ENCODE measurements around the gene ABHD12.
"Not testable (repeated sequence)": the region's sequence is repeated elsewhere in the genome, so short reads cannot be mapped to it uniquely, and the experiment has no call there.

ABHD12 gene

GRCh38 chr20:25353747-25354705 lies 36.6 kb downstream of the ABHD12 start:
- DNase-seq (ENCODE audit: low read depth in 2 of 2): no peak

DNA sequence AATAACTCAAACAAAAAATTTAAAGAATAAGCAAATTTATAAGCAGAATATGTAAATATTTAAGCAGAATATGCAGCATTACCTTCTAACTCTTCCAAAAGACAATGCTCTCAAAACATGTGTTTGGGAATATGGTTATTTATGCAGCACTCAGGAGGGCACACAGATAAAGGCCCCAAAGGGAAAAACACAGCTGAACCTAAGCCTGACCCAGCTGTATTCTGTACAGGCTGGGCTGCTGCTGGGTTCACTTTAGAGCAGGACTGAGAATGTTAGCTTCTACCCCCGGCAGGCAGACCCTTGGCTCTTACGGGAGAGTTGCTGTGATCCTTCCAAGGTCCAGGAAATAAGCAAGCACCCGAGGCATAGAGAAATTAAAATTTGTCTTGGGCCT lies 37.3 kb downstream of the ABHD12 start:
- DNase-seq (ENCODE audit: low read depth in 2 of 2): no peak

DNA sequence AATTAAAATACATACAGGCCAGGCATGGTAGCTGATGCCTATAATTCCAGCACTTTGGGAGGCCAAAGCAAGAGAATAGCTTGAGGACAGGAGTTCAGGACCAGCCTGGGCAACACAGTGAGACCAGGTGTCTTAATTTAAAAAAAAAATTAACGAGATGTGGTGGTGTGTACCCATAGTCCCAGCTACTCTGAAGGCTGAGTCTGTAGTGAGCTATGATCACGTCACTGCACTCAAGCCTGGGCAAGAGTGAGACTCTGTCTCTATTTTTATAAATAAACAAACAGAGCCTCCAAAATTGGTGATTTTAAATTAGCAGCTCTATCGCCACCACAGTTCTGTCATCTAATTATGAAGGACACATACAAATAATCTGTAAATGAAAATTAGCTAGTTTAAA lies 37.9 kb downstream of the ABHD12 start:
- DNase-seq (ENCODE audit: low read depth in 2 of 2): no peak

DNA sequence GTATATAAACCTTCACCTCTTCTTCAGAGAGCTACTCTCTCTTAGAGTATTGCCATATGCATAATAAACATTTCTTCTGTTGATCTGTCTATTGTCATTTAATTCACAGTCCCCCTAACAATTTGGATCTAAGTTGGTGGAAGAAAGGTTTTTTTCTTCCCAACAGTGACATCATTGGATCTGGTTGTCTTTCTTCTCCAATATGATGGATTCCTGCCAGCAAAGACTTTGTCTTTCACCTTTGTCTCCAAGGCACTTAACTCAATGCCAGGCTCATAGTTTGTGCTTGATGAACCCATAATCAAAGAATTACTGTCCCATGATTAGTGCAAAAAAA lies 39.6 kb downstream of the ABHD12 start:
- DNase-seq (ENCODE audit: low read depth in 2 of 2): no peak

- DNase-seq (ENCODE audit: low read depth in 2 of 2): no peak
Observed at GRCh38 chr20:25346349-25346748, 44.3 kb downstream of the ABHD12 start.

DNA sequence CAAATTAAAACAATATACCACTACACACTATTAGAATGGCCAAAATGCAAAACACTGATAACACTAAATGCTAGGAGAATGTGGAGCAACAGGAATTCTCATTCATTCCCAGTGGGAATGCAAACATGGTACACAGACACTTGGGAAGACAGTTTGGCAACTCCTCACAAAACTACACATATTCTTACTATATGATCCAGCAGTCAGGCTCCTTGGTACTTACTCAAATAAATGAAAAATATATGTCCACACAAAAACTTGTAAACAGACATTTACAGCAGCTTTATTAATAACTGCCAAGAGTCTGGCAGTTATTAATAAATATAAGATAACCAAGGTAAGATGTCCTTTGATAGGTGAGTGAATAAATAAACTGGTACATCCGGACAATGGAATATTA lies 44.9 kb downstream of the ABHD12 start:
- no peak for DNase-seq (ENCODE audit: low read depth in 2 of 2)

DNA sequence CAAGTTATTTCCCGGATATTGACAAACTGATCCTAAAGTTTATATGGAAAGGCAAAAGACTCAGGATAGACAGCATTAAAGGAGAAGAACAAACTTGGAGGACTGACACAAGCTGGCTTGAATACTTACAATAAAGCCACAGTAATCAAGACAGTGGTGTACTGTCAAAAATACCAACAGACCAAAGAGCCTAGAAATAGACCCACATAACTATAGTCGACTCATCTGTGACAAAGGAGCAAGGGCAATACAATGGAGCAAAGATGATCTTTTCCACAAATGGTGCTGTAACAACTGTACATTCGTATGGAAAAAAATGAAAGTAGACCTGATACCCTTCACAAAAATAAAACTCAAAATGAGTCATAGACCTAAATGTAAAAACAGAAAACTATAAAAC lies 46.0 kb downstream of the ABHD12 start:
- DNase-seq (ENCODE audit: low read depth in 2 of 2): no peak

GRCh38 chr20:25341716-25342680 lies 48.6 kb downstream of the ABHD12 start:
- DNase-seq (ENCODE audit: low read depth in 2 of 2): no peak

- no peak for DNase-seq (ENCODE audit: low read depth in 2 of 2)
Observed at GRCh38 chr20:25340380-25340779, 50.3 kb downstream of the ABHD12 start.

GRCh38 chr20:25339608-25340007 lies 51.0 kb downstream of the ABHD12 start:
- no peak for DNase-seq (ENCODE audit: low read depth in 2 of 2)

DNA sequence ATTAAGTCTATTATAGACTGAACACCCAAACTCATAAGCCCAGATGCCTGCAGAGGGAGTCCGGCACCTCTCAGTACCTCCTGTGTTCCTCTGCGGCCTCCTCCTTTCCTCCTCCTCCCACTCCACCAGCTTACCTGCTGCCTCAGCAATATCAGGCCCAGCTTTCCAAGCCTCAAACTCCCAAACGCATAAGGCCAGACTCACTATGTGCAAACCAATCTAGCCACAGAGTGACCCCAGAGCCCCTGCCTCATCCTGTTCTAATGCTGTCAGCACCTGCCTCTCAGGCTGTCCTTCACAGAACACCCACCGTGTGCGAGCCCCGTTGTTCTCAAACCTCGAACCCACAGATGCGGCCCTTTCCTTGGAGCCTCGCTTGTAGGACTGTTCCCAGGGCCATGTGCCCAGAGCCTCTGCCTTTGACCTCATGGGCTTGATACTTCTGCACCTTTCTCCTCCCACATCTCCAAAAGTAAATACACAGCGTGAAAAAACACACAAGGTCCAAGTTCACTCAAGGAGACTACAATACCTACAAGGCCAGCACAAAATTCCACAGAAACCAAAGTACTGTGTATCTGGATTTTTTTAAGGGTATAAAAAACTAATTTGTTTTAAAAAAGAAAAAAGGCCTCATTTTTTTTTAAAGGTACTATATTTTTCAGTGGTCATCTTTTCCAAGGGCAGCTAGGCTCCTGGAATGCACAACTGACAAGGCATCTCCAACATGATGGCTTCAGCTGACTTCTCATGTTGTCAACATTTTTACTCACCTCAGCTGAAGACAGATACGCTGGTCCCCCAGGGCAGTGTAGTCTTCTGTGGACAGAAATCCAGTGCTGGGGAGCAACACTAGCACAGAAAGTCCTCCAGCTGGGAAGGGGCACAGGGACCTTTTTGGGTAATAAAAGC lies 52.3 kb downstream of the ABHD12 start:
- DNase-seq (ENCODE audit: low read depth in 2 of 2): no peak

GRCh38 chr20:25336561-25337422 lies 53.8 kb downstream of the ABHD12 start:
- DNase-seq (ENCODE audit: low read depth in 2 of 2): no peak

DNA sequence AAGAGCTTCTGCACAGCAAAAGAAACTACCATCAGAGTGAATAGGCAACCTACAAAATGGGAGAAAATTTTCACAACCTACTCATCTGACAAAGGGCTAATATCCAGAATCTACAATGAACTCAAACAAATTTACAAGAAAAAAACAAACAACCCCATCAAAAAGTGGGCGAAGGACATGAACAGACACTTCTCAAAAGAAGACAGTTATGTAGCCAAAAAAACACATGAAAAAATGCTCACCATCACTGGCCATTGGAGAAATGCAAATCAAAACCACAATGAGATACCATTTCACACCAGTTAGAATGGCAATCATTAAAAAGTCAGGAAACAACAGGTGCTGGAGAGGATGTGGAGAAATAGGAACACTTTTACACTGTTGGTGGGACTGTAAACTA lies 55.7 kb downstream of the ABHD12 start:
- not testable (repeated sequence) for DNase-seq (ENCODE audit: low read depth in 2 of 2)

DNA sequence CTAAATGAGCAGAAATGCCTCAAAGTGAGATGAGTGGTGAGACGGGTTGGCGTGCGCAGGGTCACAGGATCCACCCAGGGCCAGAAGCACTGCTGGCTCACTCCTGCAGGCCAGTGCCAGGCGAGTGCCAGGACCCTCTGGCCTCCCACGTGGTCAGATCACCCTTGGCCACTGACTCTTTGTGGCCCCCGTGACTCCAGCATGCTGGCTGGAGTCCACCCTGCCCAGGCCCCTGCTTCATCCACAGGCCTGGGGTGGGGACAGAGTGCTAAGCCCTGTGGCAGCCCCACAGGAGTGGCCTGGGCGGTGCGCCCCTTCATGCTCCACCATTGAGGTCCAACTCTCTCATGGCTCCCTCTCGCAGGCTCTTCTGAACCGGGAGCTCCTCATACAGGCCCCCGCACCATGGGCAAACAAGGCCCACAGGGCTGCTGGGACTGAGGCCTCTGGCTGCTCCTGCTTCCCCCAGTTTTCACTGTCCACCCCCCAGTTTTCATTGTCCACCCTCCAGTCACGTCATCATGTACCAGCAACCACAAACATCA lies 61.6 kb downstream of the ABHD12 start:
- DNase-seq (ENCODE audit: low read depth in 2 of 2): no peak

DNA sequence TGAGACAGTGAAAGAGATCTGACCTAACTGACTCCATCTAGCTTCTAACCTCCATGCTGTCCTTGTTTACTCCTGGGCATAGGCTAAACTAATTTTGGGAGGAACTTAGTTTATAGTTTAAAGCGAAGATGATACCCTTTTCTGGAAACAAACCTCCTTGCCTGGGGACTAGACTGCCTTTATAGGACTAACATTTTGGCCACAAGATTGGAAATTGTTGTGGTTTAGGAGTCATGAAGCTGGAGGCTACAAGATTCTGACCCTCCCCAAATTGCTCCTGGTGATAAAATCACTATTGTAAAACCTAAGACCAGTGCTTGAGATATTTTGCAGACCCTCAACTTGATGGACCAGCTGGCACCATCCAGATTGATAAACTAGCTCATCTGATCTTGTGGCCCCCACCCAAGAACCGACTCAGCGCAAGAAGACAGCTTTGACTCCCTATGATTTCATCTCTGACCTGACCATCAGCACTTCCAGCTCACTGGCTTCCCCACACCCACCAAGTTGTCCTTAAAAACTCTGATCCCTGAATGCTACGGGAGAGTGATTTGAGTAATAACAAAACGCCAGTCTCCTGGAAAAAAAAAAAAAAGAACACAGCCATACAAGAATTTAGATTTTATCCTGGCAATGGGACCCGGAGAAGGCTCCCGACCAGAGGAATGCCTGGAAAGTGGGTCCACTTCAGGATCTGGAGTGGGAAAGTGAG lies 63.0 kb downstream of the ABHD12 start:
- no peak for DNase-seq (ENCODE audit: low read depth in 2 of 2)

DNA sequence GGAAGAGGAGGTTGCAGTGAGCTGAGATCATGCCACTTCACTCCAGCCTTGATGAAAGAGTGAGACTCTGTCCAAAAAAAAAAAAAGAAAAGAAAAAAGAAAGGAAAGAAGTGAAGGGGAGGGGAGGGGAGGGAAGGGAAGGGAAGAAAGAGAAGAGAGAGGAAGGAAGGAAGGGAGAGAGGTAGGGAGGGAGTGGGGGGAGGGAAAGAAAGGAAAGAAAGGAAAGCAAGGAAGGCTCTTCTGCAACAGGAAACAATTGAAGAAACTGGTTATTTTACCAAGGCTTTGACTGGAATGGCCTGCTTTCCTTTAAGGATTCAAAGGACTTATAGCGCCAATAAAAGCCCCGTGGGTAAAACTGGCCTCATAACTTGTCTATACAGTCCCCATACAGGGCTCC lies 64.6 kb downstream of the ABHD12 start:
- DNase-seq (ENCODE audit: low read depth in 2 of 2): no peak

GRCh38 chr20:25325073-25325472 lies 65.6 kb downstream of the ABHD12 start:
- no peak for DNase-seq (ENCODE audit: low read depth in 2 of 2)

GRCh38 chr20:25324412-25324811 lies 66.2 kb downstream of the ABHD12 start:
- DNase-seq (ENCODE audit: low read depth in 2 of 2): no peak

GRCh38 chr20:25323496-25324246 lies 67.0 kb downstream of the ABHD12 start:
- DNase-seq (ENCODE audit: low read depth in 2 of 2): no peak

All from stimulated activated CD4-positive, alpha-beta T cell treated with anti-CD3 and anti-CD28 coated beads, Interleukin-4, amount 100 ng/mL, for 48 hours (primary cell).